ENCODE results near the gene ZBTB7C.

The ZBTB7C gene

GRCh38 chr18:48123324-48123723, 285.9 kb downstream of the ZBTB7C start:
- DNase-seq (ENCODE audit: low read depth in 2 of 2), result no peak

DNA sequence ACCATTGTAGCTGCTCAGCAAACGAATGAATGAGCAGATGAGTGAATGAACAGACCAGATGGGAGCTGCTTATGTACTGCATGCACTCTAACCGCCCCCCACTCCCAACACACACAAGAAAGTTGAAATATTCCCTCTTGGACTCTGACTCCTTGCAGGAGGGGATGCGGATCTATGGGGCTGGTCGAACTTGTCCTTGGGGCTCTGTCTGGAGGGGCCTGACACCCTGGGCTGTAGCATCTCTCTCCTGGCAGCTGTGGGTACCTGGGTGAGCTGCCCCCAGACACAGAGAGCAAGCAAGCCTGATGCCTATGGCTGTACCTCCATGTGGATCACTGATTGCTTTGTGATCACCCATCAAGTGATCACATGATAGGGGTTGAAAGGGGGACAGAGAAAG, 286.4 kb downstream of the ZBTB7C start:
- DNase-seq (ENCODE audit: low read depth in 2 of 2), result no peak

GRCh38 chr18:48122376-48122775, 286.8 kb downstream of the ZBTB7C start:
- no peak for DNase-seq (ENCODE audit: low read depth in 2 of 2)

GRCh38 chr18:48121752-48122151, 287.4 kb downstream of the ZBTB7C start:
- DNase-seq (ENCODE audit: low read depth in 2 of 2), result no peak

GRCh38 chr18:48119204-48119603, 290.0 kb downstream of the ZBTB7C start:
- DNase-seq (ENCODE audit: low read depth in 2 of 2), result no peak

GRCh38 chr18:48116873-48117630, 292.1 kb downstream of the ZBTB7C start:
- no peak for DNase-seq (ENCODE audit: low read depth in 2 of 2)

DNA sequence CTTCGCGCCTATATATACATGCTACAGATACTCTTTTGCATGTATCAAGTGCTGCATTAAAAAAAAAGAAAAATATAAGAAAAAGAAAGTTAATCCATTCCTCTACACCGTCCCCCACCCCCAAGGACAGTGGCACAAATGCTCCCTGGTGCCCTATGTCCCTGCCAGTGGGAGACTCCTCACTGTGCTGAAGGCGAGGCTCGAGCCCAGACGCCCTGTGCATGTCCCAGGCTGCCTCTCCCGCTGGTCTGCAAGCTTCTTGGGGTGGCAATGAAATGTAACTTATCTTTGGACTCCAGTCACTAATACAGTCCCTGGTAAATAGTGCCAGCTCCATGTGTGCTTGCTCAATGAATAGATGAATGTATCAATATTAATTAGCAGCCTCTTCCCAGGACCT, 293.2 kb downstream of the ZBTB7C start:
- DNase-seq (ENCODE audit: low read depth in 2 of 2), result no peak

GRCh38 chr18:48113691-48114090, 295.5 kb downstream of the ZBTB7C start:
- DNase-seq (ENCODE audit: low read depth in 2 of 2), result no peak

- DNase-seq (ENCODE audit: low read depth in 2 of 2), result no peak
Measured at GRCh38 chr18:48111587-48111986, 297.6 kb downstream of the ZBTB7C start.

- no peak for DNase-seq (ENCODE audit: low read depth in 2 of 2)
Measured at GRCh38 chr18:48110797-48111196, 298.4 kb downstream of the ZBTB7C start.

DNA sequence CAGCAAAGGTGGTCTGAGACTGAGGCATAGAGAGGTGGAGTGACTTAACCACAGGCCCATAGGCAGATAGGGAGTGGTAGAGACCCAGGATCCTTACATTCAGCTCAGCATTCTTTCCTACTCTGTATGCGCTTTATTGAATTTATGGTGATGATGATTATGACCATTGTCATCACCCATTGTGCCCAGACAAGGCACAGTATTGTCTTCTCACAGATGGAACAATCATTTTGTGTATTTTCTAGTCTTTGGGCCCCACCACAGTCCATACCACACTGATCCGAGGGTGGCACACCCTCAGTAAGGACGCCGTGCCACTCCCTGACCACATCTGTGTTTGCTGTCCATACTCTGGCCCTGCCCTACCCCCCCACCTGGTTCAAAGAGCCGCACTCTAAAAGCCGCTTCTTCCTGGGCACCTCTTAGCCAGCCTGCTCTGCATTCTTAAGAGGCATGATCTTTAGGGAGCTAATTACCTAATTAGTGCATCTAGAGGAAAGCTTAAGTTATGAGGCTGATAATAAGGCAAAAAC, 299.2 kb downstream of the ZBTB7C start:
- DNase-seq (ENCODE audit: low read depth in 2 of 2), result no peak

DNA sequence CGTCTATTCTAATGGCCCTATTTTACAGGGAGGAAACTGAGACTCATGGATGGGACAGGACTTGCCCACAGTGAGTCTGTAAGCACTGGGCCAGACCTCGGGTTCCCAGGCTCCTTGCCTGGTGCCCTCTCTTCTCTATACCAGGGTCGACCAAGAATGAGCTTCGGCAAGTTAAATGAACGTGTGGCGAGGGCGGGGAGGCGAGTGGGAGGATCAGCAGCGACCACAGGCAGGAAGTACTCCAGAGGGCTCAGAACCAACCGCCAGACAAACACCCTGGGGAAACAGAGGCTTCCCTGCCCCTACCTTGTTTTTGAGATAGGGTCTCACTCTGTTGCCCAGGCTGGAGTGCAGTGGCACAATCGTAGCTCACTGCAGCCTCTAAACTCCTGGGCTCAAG, 301.0 kb downstream of the ZBTB7C start:
- no peak for DNase-seq (ENCODE audit: low read depth in 2 of 2)

DNA sequence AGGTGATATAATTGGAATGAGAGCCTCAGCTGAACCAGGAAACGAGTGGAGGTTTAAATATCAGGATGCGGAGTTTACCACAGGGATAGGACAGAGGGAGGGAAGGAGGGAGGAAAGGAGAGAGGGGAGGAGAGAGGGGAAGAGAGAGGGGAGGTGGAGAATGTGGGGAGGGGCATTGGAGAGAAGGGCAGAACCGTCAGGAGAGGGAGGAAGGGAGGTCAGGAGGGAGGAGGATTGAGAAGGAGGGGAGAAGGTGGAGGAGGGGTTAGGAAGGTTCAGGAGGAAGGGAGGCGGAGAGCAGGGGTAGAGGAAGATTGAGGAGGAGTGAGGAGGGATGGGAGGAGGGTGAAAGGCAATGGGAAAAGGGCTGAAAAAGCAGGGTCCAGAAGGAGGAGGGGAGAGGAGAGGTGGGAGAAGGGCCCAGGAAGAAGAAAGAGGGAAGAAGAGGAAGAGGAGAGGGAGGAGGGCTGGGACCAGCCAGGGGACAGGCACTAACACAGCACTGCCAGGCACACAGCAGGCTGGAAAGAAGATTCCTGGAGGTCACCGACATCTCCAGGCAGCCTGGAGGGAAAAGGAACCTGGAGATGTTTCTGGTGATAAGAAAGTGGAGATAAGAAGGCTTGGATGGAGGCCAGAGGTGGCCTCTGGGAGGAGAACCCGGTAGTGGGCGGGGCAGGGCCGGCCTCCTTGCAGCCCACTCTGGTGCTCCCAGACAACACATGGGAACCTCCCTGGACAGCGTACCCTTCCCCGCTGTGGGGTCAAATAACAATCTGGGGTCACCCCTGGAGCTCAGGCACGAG, 302.0 kb downstream of the ZBTB7C start:
- DNase-seq (ENCODE audit: low read depth in 2 of 2), result no peak

GRCh38 chr18:48106498-48106897, 302.7 kb downstream of the ZBTB7C start:
- DNase-seq (ENCODE audit: low read depth in 2 of 2), result no peak

DNA sequence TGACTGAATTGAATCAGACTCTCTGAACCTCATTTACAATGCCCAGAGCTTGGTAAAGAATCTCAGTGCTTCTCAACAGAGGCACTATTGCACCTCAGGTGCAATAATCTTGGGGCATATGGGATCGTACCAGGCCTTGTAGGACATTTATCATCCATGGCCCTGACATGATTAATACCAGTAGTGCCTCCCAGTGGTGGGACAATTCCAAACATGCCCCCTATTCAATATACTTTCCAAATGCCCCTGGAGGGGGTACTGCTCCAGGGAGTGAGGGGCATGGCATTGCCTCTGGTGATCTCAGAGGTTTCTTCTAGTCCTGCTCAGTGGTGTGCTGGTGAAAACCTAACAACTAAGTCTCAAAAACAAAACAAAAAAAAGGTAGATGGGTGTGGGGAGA, 303.9 kb downstream of the ZBTB7C start:
- no peak for DNase-seq (ENCODE audit: low read depth in 2 of 2)

DNA sequence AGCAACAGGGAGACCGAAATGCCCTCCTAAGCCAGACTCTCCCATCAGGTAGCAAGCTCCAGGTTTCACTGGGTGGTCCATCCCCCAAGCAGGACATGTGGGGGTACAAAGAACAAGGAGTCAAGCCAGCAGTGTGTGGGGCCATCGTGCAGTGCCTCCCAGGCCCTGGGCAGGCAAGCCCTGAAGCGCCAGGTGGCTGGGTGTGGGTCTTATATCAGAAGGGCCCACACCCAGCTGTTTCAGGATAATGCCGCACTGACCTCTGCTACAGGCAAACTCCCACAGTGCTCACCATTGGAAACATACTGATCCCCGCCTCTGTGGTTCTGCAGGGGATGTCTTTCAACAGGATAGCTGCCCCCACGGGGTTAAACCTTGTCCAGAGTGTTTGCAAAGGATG, 304.5 kb downstream of the ZBTB7C start:
- no peak for DNase-seq (ENCODE audit: low read depth in 2 of 2)

- DNase-seq (ENCODE audit: low read depth in 2 of 2), result no peak
Measured at GRCh38 chr18:48100651-48101165, 308.5 kb downstream of the ZBTB7C start.

DNA sequence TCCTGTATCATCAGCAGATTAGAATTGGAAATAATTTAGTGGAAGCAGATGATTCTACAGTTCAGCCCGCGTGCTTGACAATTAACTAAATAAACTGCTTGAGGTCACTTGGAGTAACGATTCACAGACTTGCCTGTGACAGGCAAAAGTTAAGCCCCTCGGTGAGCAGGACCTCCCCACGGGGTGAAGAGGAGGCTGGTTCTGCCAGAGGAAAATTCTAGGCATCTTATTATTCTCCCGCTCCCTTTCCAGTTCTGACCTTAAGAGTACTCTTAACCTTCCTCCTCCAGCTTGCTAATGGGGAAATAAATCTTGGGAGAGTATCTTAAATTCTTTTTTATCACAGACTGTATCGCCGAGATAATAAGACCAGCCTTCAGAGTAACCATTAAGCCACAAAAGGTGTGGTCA, 309.0 kb downstream of the ZBTB7C start:
- no peak for DNase-seq (ENCODE audit: low read depth in 2 of 2)

GRCh38 chr18:48099481-48100164, 309.6 kb downstream of the ZBTB7C start:
- no peak for DNase-seq (ENCODE audit: low read depth in 2 of 2)

DNA sequence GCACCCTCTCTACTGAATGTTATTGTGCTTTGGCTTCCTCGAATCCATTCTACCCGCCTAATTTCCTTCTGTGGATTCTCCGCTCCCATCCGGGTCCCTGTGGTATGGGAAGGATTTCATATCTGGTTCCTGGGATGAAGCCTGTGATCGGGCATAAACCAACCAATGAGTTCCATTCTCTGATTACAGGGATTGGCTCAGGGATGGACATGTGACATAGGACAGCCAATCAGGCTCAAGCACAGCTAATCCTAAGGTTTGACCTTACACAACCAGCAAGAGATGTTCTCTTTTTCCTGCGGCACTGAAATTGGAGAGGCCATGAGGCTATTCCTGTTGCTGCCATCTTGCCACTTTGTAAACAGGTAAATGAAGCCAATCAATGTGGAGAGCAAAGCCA, 310.6 kb downstream of the ZBTB7C start:
- DNase-seq (ENCODE audit: low read depth in 2 of 2), result no peak

- no peak for DNase-seq (ENCODE audit: low read depth in 2 of 2)
Measured at GRCh38 chr18:48098007-48098406, 311.2 kb downstream of the ZBTB7C start.

DNA sequence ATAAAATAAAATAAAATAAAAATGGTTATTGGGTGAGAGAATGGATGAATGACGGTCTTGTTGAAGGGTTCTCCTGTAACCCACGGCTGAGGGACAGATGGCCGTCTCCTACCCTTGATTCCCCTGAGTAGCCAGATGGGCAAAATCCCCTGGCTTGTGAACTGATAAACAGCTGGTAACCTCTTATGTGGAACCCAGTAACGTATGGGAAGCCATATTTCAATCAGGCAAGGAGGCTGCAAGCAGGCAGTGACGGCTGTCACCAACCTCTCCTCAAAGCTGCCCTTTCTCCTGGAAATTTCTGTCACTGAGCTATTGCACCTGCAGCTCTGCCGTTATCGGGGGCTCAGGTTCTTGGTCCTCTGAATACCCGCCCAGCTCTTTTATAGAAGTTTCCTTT, 313.5 kb downstream of the ZBTB7C start:
- DNase-seq (ENCODE audit: low read depth in 2 of 2), result no peak

All from stimulated activated CD4-positive, alpha-beta T cell treated with anti-CD3 and anti-CD28 coated beads, Interleukin-12 subunit alpha, Interleukin-12 subunit beta, amount 100 ng/mL, for 24 hours (primary cell).